ENCODE data around the gene CCDC28B. TPM values are rescaled to one million over a fixed set of nuclear protein-coding genes. Genes with fewer than 3 reads are reported as not detected.

Gene CCDC28B
- total RNA-seq, 3 donors from 2014 or later, result 6.7 to 10.0 (median 7.8) TPM

GRCh38 chr1:32247983-32248889 is 47.8 kb downstream of the CCDC28B start:
- peak; percentile 16 to 27 for ATAC-seq
- Mint-ChIP-seq H3K4me3 (peak overlapping the region; percentile 44), H3K4me1 (ENCODE audit: low read depth) (peaks cover 56% of the 10 kb centered on the region)

GRCh38 chr1:32249831-32250525 is 49.6 kb downstream of the CCDC28B start:
- DNase-seq, result peak; percentile 72
- peak overlapping the region; percentile 99 for H3K4me3 Mint-ChIP-seq
- H3K36me3 Mint-ChIP-seq (ENCODE audit: insufficient read depth), result peaks cover 2% of the 10 kb centered on the region
- H3K4me1 Mint-ChIP-seq (ENCODE audit: low read depth), result peaks cover 67% of the 10 kb centered on the region
- no peaks in the 10 kb centered on the region for H3K27me3 Mint-ChIP-seq (ENCODE audit: low read depth)
- peak; percentile 66 to 67 for ATAC-seq
- no peaks in the 10 kb centered on the region for H3K9me3 Mint-ChIP-seq

More at GRCh38 chr1:32247983-32248889, 47.8 kb downstream of the CCDC28B start:
- Mint-ChIP-seq H3K9me3 (no peaks in the 10 kb centered on the region), H3K27me3 (ENCODE audit: low read depth) (no peaks in the 10 kb centered on the region), H3K36me3 (ENCODE audit: insufficient read depth) (peaks cover 2% of the 10 kb centered on the region)
- DNase-seq, result peak; percentile 71

- peak; percentile 39 to 46 for ATAC-seq
- Mint-ChIP-seq H3K27me3 (ENCODE audit: low read depth) (no peaks in the 10 kb centered on the region), H3K4me3 (peak within 1 kb of the TSS; percentile 99), H3K36me3 (ENCODE audit: insufficient read depth) (peaks cover 2% of the 10 kb centered on the region), H3K9me3 (no peaks in the 10 kb centered on the region), H3K4me1 (ENCODE audit: low read depth) (peaks cover 72% of the 10 kb centered on the region)
- peak; percentile 58 for DNase-seq
Observed at GRCh38 chr1:32250893-32251716, 50.7 kb downstream of the CCDC28B start, which contains the start of gene LCK. Gene LCK (plus strand): TSS chr1:32251265. CDS start chr1:32274330, 23,065 bp downstream.

Other genes with a start within 250 kb of the CCDC28B start
- gene KHDRBS1, start 186.7 kb upstream of the CCDC28B start, total RNA-seq, result 100 to 1,000 TPM; 186 to 191 (median 187) TPM
- 10 to 100 TPM; 26.9 to 30.4 (median 27.8) TPM for gene TMEM39B, start 127.7 kb upstream of the CCDC28B start, total RNA-seq
- 10 to 100 TPM; 82.6 to 90.0 (median 88.1) TPM for gene KPNA6, start 92.5 kb upstream of the CCDC28B start, total RNA-seq
- 10 to 100 TPM; 80.7 to 86.6 (median 86.0) TPM for gene TXLNA, start 20.9 kb upstream of the CCDC28B start, total RNA-seq
- 1 to 10 TPM; 2.2 to 3.0 (median 2.9) TPM for gene IQCC, start 5.1 kb downstream of the CCDC28B start, total RNA-seq
- not detected for gene DCDC2B, start 8.5 kb downstream of the CCDC28B start, total RNA-seq
- 1 to 10 TPM; 8.0 to 9.2 (median 8.2) TPM for gene TMEM234, start 21.8 kb downstream of the CCDC28B start, total RNA-seq
- gene EIF3I, start 21.8 kb downstream of the CCDC28B start, total RNA-seq, result 100 to 1,000 TPM; 404 to 436 (median 434) TPM
- gene FAM167B, start 46.6 kb downstream of the CCDC28B start, total RNA-seq, result under 1 TPM in 1 of 3 donors, not detected in 2; 0.25 TPM
- 100 to 1,000 TPM; 187 to 238 (median 237) TPM for gene LCK, start 50.7 kb downstream of the CCDC28B start, total RNA-seq
- 100 to 1,000 TPM; 168 to 177 (median 173) TPM for gene HDAC1, start 91.5 kb downstream of the CCDC28B start, total RNA-seq
- 10 to 100 TPM; 25.3 to 33.5 (median 27.8) TPM for gene MARCKSL1, start 135.6 kb downstream of the CCDC28B start, total RNA-seq
- 1 to 10 TPM; 2.7 to 3.5 (median 3.2) TPM for gene FAM229A, start 161.9 kb downstream of the CCDC28B start, total RNA-seq
- under 1 TPM; 0.71 to 0.98 (median 0.92) TPM for gene TSSK3, start 161.9 kb downstream of the CCDC28B start, total RNA-seq
- 10 to 100 TPM; 42.2 to 56.8 (median 46.6) TPM for gene BSDC1, start 193.8 kb downstream of the CCDC28B start, total RNA-seq

Measured in activated T-cell treated with anti-CD3 and anti-CD28 coated beads, Interleukin-2, amount 50 U/mL, for 4 hours (primary cell).